GM06990 (cell line): ENCODE data around the gene HS3ST3A1.

Experiments used
- DNase-seq: peaks from one replicate; pipeline ENCODE4 v3.0.0-alpha.2; 2011; ENCODE audit not compliant: insufficient read length; ENCODE audit errors: extremely low read depth
- H3K27me3 ChIP-seq: replicated peaks from 2 replicates; pipeline ENCODE4 v1.6.0; 2011; ENCODE audit warnings: low read length; ENCODE audit not compliant: control insufficient read depth, insufficient read depth
- H3K36me3 ChIP-seq: 2 replicates; pipeline ENCODE4 v1.5.1; 2011; ENCODE audit warnings: low read length; ENCODE audit not compliant: control insufficient read depth, insufficient read depth
- H3K4me3 ChIP-seq: replicated peaks from 2 replicates; pipeline ENCODE4 v1.5.1; 2011; ENCODE audit warnings: low read depth, mild to moderate bottlenecking, control low read depth, low read length
- CTCF ChIP-seq: IDR thresholded peaks from 2 replicates; pipeline ENCODE4 v1.5.1; 2011; ENCODE audit warnings: low read length, control low read depth, mild to moderate bottlenecking, inconsistent platforms; ENCODE audit not compliant: insufficient read depth, poor library complexity, severe bottlenecking

The HS3ST3A1 gene

DNA sequence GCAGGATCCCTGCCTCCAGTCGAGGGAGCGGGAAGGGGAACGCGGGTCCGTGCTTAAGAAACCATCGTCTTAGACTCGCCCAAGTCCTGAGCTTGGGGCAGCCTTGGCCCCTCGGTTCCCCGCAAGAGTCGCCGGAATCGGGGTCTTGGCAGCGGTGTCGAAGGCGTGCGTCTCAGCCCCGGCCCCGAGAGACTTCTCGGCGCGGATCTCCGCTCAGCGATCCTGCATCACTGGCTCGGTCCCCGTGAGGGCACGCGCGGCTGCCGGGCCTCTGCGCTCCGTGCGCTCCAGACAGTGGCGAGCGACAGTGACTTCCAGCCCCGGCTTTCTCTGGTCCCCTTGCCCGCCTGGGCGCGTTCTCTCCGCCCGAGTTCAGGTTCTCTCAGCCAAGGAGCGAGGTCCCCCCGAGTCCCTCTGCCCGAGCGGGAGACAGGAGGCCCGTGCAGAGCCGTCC is 380 bp downstream of the HS3ST3A1 start:
- DNase-seq: no peak
- Histone ChIP-seq H3K27me3 (no peaks in the 10 kb centered on the region), H3K4me3 (no peak overlapping the region), H3K36me3 (no peaks in the 10 kb centered on the region)
- TF ChIP-seq CTCF: no peak

DNA sequence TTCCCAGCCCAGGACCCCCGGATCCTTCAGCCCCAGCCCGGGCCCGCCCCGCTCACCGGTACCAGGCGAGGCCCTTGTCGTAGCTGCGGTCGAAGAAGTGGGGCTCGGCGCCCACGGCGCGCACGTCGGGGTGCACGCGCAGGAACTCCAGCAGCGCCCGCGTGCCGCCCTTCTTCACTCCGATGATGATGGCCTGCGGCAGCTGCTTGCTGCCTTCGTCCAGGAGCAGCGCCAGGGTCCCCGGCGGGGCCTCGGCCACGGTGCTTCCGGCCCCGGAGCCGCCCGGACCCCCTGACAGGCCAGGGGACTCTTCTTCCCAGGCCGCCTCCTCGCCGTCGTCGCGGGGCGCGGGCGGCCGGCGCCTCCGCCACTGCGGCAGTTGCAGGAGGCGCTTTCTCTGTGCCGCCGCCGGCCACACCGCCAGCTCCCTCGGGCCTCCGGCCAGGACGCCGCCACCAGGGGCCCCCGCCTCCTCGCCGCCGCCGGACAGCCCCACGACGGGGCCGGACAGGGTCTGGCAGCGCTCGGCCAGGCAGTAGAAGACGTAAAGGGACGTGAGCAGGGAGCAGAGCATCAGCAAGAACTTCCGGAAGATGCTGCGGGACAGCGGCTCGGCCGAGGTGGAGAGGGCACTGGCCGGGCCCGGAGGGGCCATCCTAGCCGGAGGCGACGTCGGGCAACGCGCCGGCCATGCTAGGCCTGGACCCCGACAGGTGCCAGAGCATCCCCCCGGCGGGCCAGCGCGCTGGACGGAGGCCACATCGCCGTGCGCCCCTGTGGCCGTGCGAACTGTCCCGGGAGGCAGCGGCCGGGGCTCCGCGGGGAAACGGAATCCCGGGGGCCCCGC is 1.0 kb downstream of the HS3ST3A1 start:
- no peak overlapping the region for H3K4me3 ChIP-seq
- DNase-seq: no peak
- no peaks in the 10 kb centered on the region for H3K36me3 ChIP-seq
- TF ChIP-seq CTCF: no peak
- H3K27me3 ChIP-seq: no peaks in the 10 kb centered on the region

- no peak for DNase-seq
- no peak for TF ChIP-seq CTCF
- Histone ChIP-seq H3K36me3 (no peaks in the 10 kb centered on the region), H3K27me3 (no peaks in the 10 kb centered on the region), H3K4me3 (no peak overlapping the region)
Observed at GRCh38 chr17:13599864-13600263, 1.9 kb downstream of the HS3ST3A1 start.

DNA sequence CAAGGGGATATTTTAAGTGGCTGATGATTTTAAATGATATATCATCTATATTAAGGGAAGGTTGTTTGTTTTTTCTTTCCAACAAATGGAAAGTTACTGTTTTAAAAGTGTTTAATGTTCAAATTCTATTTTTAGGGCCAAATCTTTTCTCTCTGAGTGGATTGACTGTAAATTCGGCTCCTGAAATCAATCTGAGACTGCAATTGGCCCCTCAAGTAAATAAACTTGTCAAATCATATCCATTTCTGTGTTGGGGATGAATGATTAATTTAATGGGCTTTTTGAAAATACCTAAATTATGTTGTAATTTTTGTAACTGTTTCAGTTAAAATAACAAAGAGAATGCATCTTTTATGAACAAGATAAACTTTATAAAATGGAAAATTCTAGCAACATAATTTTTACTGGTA is 2.6 kb downstream of the HS3ST3A1 start:
- TF ChIP-seq CTCF: no peak
- DNase-seq: no peak
- Histone ChIP-seq H3K4me3 (no peak overlapping the region), H3K36me3 (no peaks in the 10 kb centered on the region), H3K27me3 (no peaks in the 10 kb centered on the region)

DNA sequence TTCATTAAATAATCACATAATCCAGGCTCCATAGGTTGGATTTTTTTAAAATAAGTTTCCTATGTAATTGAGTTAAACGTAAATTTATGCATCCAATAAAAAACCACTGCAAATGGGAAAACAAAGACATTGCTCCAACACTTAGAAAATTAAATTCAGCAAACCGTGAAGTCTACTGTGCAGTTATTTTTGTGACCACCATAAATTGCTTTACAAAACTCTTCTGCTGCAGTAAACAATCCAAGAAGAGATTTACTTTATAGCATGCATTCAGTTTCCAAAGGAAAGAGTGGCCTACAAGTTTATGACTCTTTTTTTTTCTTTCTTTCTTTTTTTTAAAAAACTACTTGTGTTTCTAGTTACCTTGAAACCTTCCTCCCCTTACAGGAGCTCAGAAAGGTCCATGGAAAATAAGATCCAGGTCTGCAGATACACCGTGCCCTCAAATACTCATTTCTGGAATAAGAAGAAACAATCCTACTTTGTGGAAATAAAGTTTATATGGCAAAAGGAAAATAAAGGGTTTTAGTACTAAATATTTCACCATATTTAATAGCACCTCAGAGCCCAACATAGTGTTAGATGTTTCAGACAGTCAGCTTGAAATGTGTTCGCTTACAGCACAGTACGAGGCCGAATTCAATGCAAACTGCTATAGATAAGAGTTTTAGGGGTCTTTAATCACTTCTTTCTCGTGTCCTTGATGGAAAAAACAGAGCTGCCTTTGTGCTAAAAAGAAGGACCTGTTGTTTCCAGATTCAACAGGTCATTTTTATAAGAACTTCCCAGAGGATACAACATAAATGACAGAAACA is 3.2 kb downstream of the HS3ST3A1 start:
- Histone ChIP-seq H3K27me3 (no peaks in the 10 kb centered on the region), H3K36me3 (no peaks in the 10 kb centered on the region), H3K4me3 (no peak overlapping the region)
- no peak for TF ChIP-seq CTCF
- no peak for DNase-seq
